ENCODE results near the gene NSUN3. TPM values are rescaled to one million over a fixed set of nuclear protein-coding genes. Genes with fewer than 3 reads are reported as not detected.

Gene NSUN3
- total and polyA plus RNA-seq, 10 of the 15 experiments (the other 5 are each of a cell fraction or from before 2014, with no cell fraction given): 9.1 to 20.3 (median 11.7) TPM

GRCh38 chr3:94071713-94072284, 8.9 kb downstream of the NSUN3 start:
- RAD21 ChIA-PET (ENCODE audit: unreplicated experiment): interaction anchor here (1.1 to 4.1 kb wide), 5 partner anchors 9 to 92 kb away, joined by 3 to 31 read pairs (median 18); partner anchors contain the start of genes ARL13B, DHFR2 and NSUN3
- 80% methylated on average over 4 of the region's 4 CpGs for WGBS (ENCODE audit: insufficient coverage, insufficient replicate concordance, low lambda C conversion rate, missing lambda C conversion rate)
- H3K9me3 ChIP-seq (replicated peaks; ENCODE audit: control insufficient read depth, insufficient read depth, low read length): peaks cover 12% of the 10 kb centered on the region; the same call in 2 of the 3 replicates
- intact Hi-C loops (cut with micrococcal nuclease; ENCODE audit: unreplicated experiment) (no loop called here), in situ Hi-C loops (cut with MboI) (no loop called here)
- no TSS peak for BruUV-seq (replicated peaks)
- POLR2A ChIA-PET: interaction anchor here (1.4 to 3.2 kb wide), 4 partner anchors 9 to 96 kb away, joined by 3 to 30 read pairs (median 5); partner anchors contain the start of genes DHFR2 and NSUN3
- peak overlapping the region; percentile 69 for H3K4me2 ChIP-seq (ENCODE audit: control insufficient read depth, insufficient read depth)
- peaks cover 30% of the 10 kb centered on the region for H3K79me2 ChIP-seq (ENCODE audit: control insufficient read depth, insufficient read depth, low read length)
- ATAC-seq (peak; percentile 85), DNase-seq (ENCODE audit: low read depth, low spot score) (peak; percentile 44), FAIRE-seq (peak; percentile 44)
- peaks cover 0 to 19% of the 10 kb centered on the region in 2 experiments; a peak in 2 of 4 replicates for H3K36me3 ChIP-seq (ENCODE audit: control insufficient read depth in 2 of 2, insufficient read depth in 2 of 2, low read length in 1 of 2)
- no peak for TF ChIP-seq FOXK2 (IDR thresholded peaks at IDR 0.05)
- peak; percentile 51 for TF ChIP-seq EED (IDR thresholded peaks at IDR 0.05; ENCODE audit: low read depth)
- 0 out of 2 replicates have a peak, but pooled peaks have one; percentile 16 for TF ChIP-seq RAD21 (IDR thresholded peaks at IDR 0.05; ENCODE audit: insufficient read depth, low read depth, low read length)
- peak; percentile 57; the same call in 1 of the 2 replicates for TF ChIP-seq POLR2AphosphoS5 (IDR thresholded peaks at IDR 0.05; ENCODE audit: low read length)
- TF ChIP-seq HDGF (IDR thresholded peaks at IDR 0.05): 0 out of 2 replicates have a peak, but pooled peaks have one; percentile 37
- no peak for TF ChIP-seq SIX5 (IDR thresholded peaks at IDR 0.05; ENCODE audit: low read depth, low read length, severe bottlenecking)
- TF ChIP-seq NFIC (IDR thresholded peaks at IDR 0.05; ENCODE audit: low read depth, low read length): 0 out of 2 replicates have a peak, but pooled peaks have one; percentile 37
- 0 out of 2 replicates have a peak, but pooled peaks have one; percentile 34 for TF ChIP-seq POLR2A (IDR thresholded peaks at IDR 0.05; ENCODE audit: low read depth, low read length)
- TF ChIP-seq E2F8 (IDR thresholded peaks at IDR 0.05; ENCODE audit: low read depth, partially characterized antibody): no peak
- TF ChIP-seq TCF12 (IDR thresholded peaks at IDR 0.05; ENCODE audit: low read depth, low read length): peak; percentile 93
- TF ChIP-seq TCF3 (IDR thresholded peaks at IDR 0.05; ENCODE audit: borderline replicate concordance, insufficient read depth, low read depth, low read length): peak; percentile 73; the same call in 1 of the 2 replicates
- TF ChIP-seq IKZF1 (conservative IDR thresholded peaks at IDR 0.05): peak; percentile 36; the same call in 1 of the 2 replicates
- peak; percentile 78 for TF ChIP-seq RUNX3 (IDR thresholded peaks at IDR 0.05; ENCODE audit: low read length)
- TF ChIP-seq ATF2 (IDR thresholded peaks at IDR 0.05; ENCODE audit: low read length): peak; percentile 34; the same call in 1 of the 2 replicates
- TF ChIP-seq SPI1 (IDR thresholded peaks at IDR 0.05; ENCODE audit: borderline replicate concordance, insufficient read depth, low read depth, low read length): peak; percentile 48; the same call in 1 of the 2 replicates
- TF ChIP-seq YY1 (IDR thresholded peaks at IDR 0.05; ENCODE audit: low read depth, low read length): 0 out of 2 replicates have a peak, but pooled peaks have one; percentile 21
- no peak for TF ChIP-seq DPF2 (IDR thresholded peaks at IDR 0.05)
- SMC1A ChIA-PET (ENCODE audit: uncharacterized antibody, unreplicated experiment): interaction anchor here (1.1 to 4.1 kb wide), 10 partner anchors 9 to 104 kb away, joined by 3 to 27 read pairs (median 6); partner anchors contain the start of genes DHFR2 and NSUN3
- H3K27ac ChIP-seq (ENCODE audit: control insufficient read depth, insufficient read depth): peak overlapping the region; percentile 90
- no peak overlapping the region; the same call in 1 of the 2 replicates for H2AFZ ChIP-seq (ENCODE audit: control insufficient read depth, low read depth, low read length)
- no peaks in the 10 kb centered on the region for H3K27me3 ChIP-seq (replicated peaks in 1 of 2; ENCODE audit: control insufficient read depth in 2 of 2, insufficient read depth in 2 of 2, low read length in 1 of 2)
- peak overlapping the region; percentile 24 for H3K9ac ChIP-seq (ENCODE audit: control insufficient read depth, insufficient read depth, low read length)
- CTCF ChIA-PET: interaction anchor here (0.5 to 11.1 kb wide), 7 partner anchors 8 to 69 kb away, joined by 3 to 164 read pairs (median 15); partner anchors contain the start of gene NSUN3
- no peaks in the 10 kb centered on the region for H4K20me1 ChIP-seq (ENCODE audit: control insufficient read depth, insufficient read depth)
- H3K4me1 ChIP-seq (ENCODE audit: control insufficient read depth, insufficient read depth, low read length): peaks cover 30% of the 10 kb centered on the region
- no peak overlapping the region for H3K4me3 ChIP-seq
